ENCODE results near the gene COPE.

GRCh38 chr19:18910010-18910409 lies 9.2 kb downstream of the COPE start:
- TF ChIP-seq, protein P1, sequence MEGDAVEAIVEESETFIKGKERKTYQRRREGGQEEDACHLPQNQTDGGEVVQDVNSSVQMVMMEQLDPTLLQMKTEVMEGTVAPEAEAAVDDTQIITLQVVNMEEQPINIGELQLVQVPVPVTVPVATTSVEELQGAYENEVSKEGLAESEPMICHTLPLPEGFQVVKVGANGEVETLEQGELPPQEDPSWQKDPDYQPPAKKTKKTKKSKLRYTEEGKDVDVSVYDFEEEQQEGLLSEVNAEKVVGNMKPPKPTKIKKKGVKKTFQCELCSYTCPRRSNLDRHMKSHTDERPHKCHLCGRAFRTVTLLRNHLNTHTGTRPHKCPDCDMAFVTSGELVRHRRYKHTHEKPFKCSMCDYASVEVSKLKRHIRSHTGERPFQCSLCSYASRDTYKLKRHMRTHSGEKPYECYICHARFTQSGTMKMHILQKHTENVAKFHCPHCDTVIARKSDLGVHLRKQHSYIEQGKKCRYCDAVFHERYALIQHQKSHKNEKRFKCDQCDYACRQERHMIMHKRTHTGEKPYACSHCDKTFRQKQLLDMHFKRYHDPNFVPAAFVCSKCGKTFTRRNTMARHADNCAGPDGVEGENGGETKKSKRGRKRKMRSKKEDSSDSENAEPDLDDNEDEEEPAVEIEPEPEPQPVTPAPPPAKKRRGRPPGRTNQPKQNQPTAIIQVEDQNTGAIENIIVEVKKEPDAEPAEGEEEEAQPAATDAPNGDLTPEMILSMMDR (IDR thresholded peaks at IDR 0.05): no peak
- no peak for TF ChIP-seq POLR2AphosphoS5 (IDR thresholded peaks at IDR 0.05)
